ENCODE data around the gene MICA. TPM values are rescaled to one million over a fixed set of nuclear protein-coding genes. Genes with fewer than 3 reads are reported as not detected.
A peak's percentile ranks its signal among the peaks of the same experiment; 100 is the strongest.

The MICA gene
- total RNA-seq, 1 experiment from 2014 or later = 35.0 TPM

GRCh38 chr6:31462964-31463870 is 59.8 kb downstream of the MICA start:
- H3K9ac ChIP-seq (ENCODE audit: low read length) = peak overlapping the region; percentile 19; the same call in 1 of the 2 replicates
- BruUV-seq (replicated peaks) = TSS peak; percentile 75
- H3K4me1 ChIP-seq (ENCODE audit: insufficient read depth, low read length) = peaks cover 12% of the 10 kb centered on the region
- H3F3A ChIP-seq (ENCODE audit: low read length, unreplicated experiment) = no peaks in the 10 kb centered on the region
- H2AFZ ChIP-seq (ENCODE audit: low read length) = peak overlapping the region; percentile 95
- ATAC-seq (peak; percentile 100), DNase-seq (peak; percentile 95)
- H3K4me2 ChIP-seq (ENCODE audit: low read length) = peak overlapping the region; percentile 86
- no peaks in the 10 kb centered on the region for H3K9me3 ChIP-seq (ENCODE audit: low read length)
- no peak overlapping the region for H3K27ac ChIP-seq (ENCODE audit: low read length)
- no peaks in the 10 kb centered on the region for H3K9me2 ChIP-seq (replicated peaks; ENCODE audit: low read length)
- peak overlapping the region; percentile 66 for H3K4me3 ChIP-seq (ENCODE audit: low read length)
- no peaks in the 10 kb centered on the region for H3K27me3 ChIP-seq (ENCODE audit: low read length)
- no peaks in the 10 kb centered on the region for H4K20me1 ChIP-seq (ENCODE audit: low read length)
- no peak for TF ChIP-seq EZH2 (IDR thresholded peaks at IDR 0.05; ENCODE audit: low read length, unreplicated experiment)
- no peak for TF ChIP-seq CTCF (conservative IDR thresholded peaks at IDR 0.05; ENCODE audit: low read depth, low read length)
- no peak for TF ChIP-seq EZH2phosphoT487 (IDR thresholded peaks at IDR 0.05; ENCODE audit: borderline replicate concordance, low read length)
- H3K79me2 ChIP-seq (ENCODE audit: low read length) = no peaks in the 10 kb centered on the region
- CTCF ChIA-PET = interaction anchor here (0.5 to 0.9 kb wide), 5 partner anchors 11 to 135 kb away, joined by 3 to 4 read pairs (median 3); no protein-coding TSS in a partner anchor
- no peaks in the 10 kb centered on the region for H3K36me3 ChIP-seq (ENCODE audit: low read depth, low read length)
- POLR2A ChIA-PET (ENCODE audit: unreplicated experiment) = interaction anchor here (0.5 to 0.6 kb wide), 2 partner anchors 9 to 84 kb away, joined by 3 to 4 read pairs; partner anchors contain the start of gene NFKBIL1
- intact Hi-C loops (cut with micrococcal nuclease) = no loop called here

DNA sequence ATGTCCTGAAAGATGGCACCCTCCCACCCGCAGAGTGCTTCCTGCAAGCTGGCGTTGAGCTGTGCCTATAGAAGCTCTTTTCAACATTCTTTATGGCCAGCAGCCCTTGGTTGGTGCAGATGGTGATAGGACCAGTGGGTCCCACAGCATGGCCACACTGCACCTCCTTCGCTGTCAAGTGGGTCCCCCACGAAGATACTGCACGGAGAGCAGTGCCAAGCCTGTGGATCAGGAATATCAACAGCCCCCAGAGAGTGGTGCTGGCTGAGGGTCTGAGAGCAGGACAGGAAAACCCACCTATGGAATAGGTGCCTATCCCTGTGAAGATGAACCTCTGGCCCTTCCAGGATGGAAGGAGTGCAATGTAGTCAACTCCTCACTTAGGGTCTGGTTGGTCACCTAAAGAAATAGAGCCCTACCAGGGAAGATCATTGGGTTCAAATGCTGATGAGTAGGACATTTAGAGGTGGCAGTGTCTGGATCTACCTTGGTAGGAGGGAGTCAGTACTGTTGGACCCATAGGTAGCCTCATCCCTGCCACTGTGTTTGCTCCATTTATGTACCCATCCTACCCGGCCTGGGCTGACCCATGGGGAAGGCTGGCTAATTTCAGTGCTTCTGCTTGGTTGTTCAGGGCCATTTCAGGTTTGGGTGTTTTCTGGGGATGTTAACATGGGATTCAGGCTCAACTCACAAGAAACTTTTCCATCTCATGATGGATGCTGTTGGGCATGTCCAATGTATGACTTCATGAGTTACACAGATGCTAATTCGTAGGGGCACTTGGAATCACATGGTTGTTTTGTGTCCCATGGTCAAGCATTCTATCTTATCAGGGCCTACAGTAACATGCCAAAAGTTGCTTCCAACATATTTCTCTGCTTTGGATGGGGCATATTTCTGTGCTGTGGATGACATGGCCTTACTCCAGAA is 61.1 kb downstream of the MICA start:
- DNase-seq (no peak), ATAC-seq (no peak)
- no peaks in the 10 kb centered on the region for H4K20me1 ChIP-seq (ENCODE audit: low read length)
- intact Hi-C loops (cut with micrococcal nuclease) = no loop called here
- H2AFZ ChIP-seq (ENCODE audit: low read length) = no peak overlapping the region
- no TSS peak for BruUV-seq (replicated peaks)
- H3K27ac ChIP-seq (ENCODE audit: low read length) = no peak overlapping the region
- no peak overlapping the region for H3K4me2 ChIP-seq (ENCODE audit: low read length)
- H3K9me2 ChIP-seq (replicated peaks; ENCODE audit: low read length) = no peaks in the 10 kb centered on the region
- no peaks in the 10 kb centered on the region for H3K79me2 ChIP-seq (ENCODE audit: low read length)
- H3K9me3 ChIP-seq (ENCODE audit: low read length) = no peaks in the 10 kb centered on the region
- no peak overlapping the region for H3K4me3 ChIP-seq (ENCODE audit: low read length)
- H3F3A ChIP-seq (ENCODE audit: low read length, unreplicated experiment) = no peaks in the 10 kb centered on the region
- no peaks in the 10 kb centered on the region for H3K27me3 ChIP-seq (ENCODE audit: low read length)
- POLR2A ChIA-PET (ENCODE audit: unreplicated experiment) = no interaction called here
- CTCF ChIA-PET = no interaction called here
- H3K4me1 ChIP-seq (ENCODE audit: insufficient read depth, low read length) = peaks cover 12% of the 10 kb centered on the region
- H3K36me3 ChIP-seq (ENCODE audit: low read depth, low read length) = no peaks in the 10 kb centered on the region
- H3K9ac ChIP-seq (ENCODE audit: low read length) = no peak overlapping the region
- TF ChIP-seq CTCF (conservative IDR thresholded peaks at IDR 0.05; ENCODE audit: low read depth, low read length) (no peak), EZH2phosphoT487 (IDR thresholded peaks at IDR 0.05; ENCODE audit: borderline replicate concordance, low read length) (no peak), EZH2 (IDR thresholded peaks at IDR 0.05; ENCODE audit: low read length, unreplicated experiment) (no peak)

Small RNA genes lying within 50 kb of the gene (microRNA-seq; reads per million reads assigned to microRNA genes)
- gene MIR6891 (ENCODE audit: unreplicated experiment) = not detected

Other genes with a start within 250 kb of the MICA start
- 31.3 and 40.0 TPM in 2 replicates for gene CCHCR1, start 245.8 kb upstream of the MICA start, total RNA-seq (2014; rRNA removed)
- 79.0 and 88.6 TPM in 2 replicates for gene TCF19, start 245.0 kb upstream of the MICA start, total RNA-seq (2014; rRNA removed)
- gene POU5F1, start 232.9 kb upstream of the MICA start, total RNA-seq (2014; rRNA removed) = not detected in 2 replicates
- 219 and 252 TPM in 2 replicates for gene HLA-C, start 131.5 kb upstream of the MICA start, total RNA-seq (2014; rRNA removed)
- gene HLA-B, start 46.4 kb upstream of the MICA start, total RNA-seq (2014; rRNA removed) = 55.4 and 168 TPM in 2 replicates
- gene MICB, start 94.5 kb downstream of the MICA start, total RNA-seq (2014; rRNA removed) = 25.6 and 32.9 TPM in 2 replicates
- gene MCCD1, start 125.4 kb downstream of the MICA start, total RNA-seq (2014; rRNA removed) = not detected in 2 replicates
- gene DDX39B, start 138.4 kb downstream of the MICA start, total RNA-seq (2014; rRNA removed) = 410 and 465 TPM in 2 replicates
- gene ATP6V1G2, start 143.0 kb downstream of the MICA start, total RNA-seq (2014; rRNA removed) = 1.1 and 1.2 TPM in 2 replicates
- 38.2 and 46.9 TPM in 2 replicates for gene NFKBIL1, start 144.0 kb downstream of the MICA start, total RNA-seq (2014; rRNA removed)
- not detected in 2 replicates for gene LTA, start 168.7 kb downstream of the MICA start, total RNA-seq (2014; rRNA removed)
- gene TNF, start 172.0 kb downstream of the MICA start, total RNA-seq (2014; rRNA removed) = not detected in 2 replicates
- gene LTB, start 178.8 kb downstream of the MICA start, total RNA-seq (2014; rRNA removed) = 1.5 TPM in 1 of 2 replicates, not detected in the other
- not detected in 2 replicates for gene LST1, start 182.7 kb downstream of the MICA start, total RNA-seq (2014; rRNA removed)
- gene NCR3, start 189.4 kb downstream of the MICA start, total RNA-seq (2014; rRNA removed) = 0.26 TPM in 1 of 2 replicates, not detected in the other
- not detected in 2 replicates for gene AIF1, start 211.6 kb downstream of the MICA start, total RNA-seq (2014; rRNA removed)
- 123 and 169 TPM in 2 replicates for gene PRRC2A, start 217.1 kb downstream of the MICA start, total RNA-seq (2014; rRNA removed)
- gene BAG6, start 249.1 kb downstream of the MICA start, total RNA-seq (2014; rRNA removed) = 320 and 365 TPM in 2 replicates